IPS DF 4.7 (cell line): ENCODE results near the gene TRABD.
"Not testable (repeated sequence)": the region's sequence is repeated elsewhere in the genome, so short reads cannot be mapped to it uniquely, and the experiment has no call there.

Experiments
- DNase-seq: peaks from one replicate; pipeline ENCODE4 v3.0.0-alpha.2; 2013; ENCODE audit warnings: low spot score; ENCODE audit errors: extremely low read depth

The TRABD gene

GRCh38 chr22:50151571-50152537 lies 33.9 kb upstream of the TRABD start:
- no peak for DNase-seq

GRCh38 chr22:50153056-50153755 lies 32.5 kb upstream of the TRABD start:
- no peak for DNase-seq

GRCh38 chr22:50153756-50154140 lies 32.0 kb upstream of the TRABD start:
- DNase-seq, result no peak

- DNase-seq, result no peak
These were observed 27.9 kb upstream of the TRABD start for GRCh38 chr22:50157709-50158375.

- no peak for DNase-seq
These were observed 24.8 kb upstream of the TRABD start for GRCh38 chr22:50160947-50161346.

GRCh38 chr22:50161508-50162390 lies 24.0 kb upstream of the TRABD start:
- DNase-seq, result no peak

- no peak for DNase-seq
These were observed 23.2 kb upstream of the TRABD start for GRCh38 chr22:50162391-50162956.

GRCh38 chr22:50165436-50166123 lies 20.1 kb upstream of the TRABD start:
- no peak for DNase-seq

GRCh38 chr22:50167689-50168489 lies 17.8 kb upstream of the TRABD start:
- DNase-seq, result no peak

GRCh38 chr22:50168490-50169180 lies 17.1 kb upstream of the TRABD start:
- DNase-seq, result not testable (repeated sequence)

- no peak for DNase-seq
These were observed 16.4 kb upstream of the TRABD start for GRCh38 chr22:50169181-50169759.

GRCh38 chr22:50169774-50170341 lies 15.9 kb upstream of the TRABD start:
- DNase-seq, result no peak

GRCh38 chr22:50170453-50171318 lies 15.0 kb upstream of the TRABD start, which contains the start of gene PANX2:
PANX2 (plus strand) TSS chr22:50170731; CDS start chr22:50170731, 0 bp downstream.
- DNase-seq, result no peak

GRCh38 chr22:50171319-50171964 lies 14.3 kb upstream of the TRABD start:
- DNase-seq, result no peak

GRCh38 chr22:50171965-50172421 lies 13.7 kb upstream of the TRABD start:
- no peak for DNase-seq

GRCh38 chr22:50173311-50173982 lies 12.3 kb upstream of the TRABD start:
- no peak for DNase-seq
